K562 (cell line): Measurements from ENCODE around the gene SCFD2. TPM values are rescaled to one million over a fixed set of nuclear protein-coding genes. Genes with fewer than 3 reads are reported as not detected.

Experiments used
- ATAC-seq: fragments of 200-7000 bp; cut with Tn5 transposase; 3 replicates; pipeline ENCODE4 v1.9.1; 2020; ENCODE audit warnings: moderate library complexity
- BruUV-seq: library from RNA; stranded (reverse); fragments of 400-500 nt; replicated peaks from 2 replicates; lab custom pipeline; 2021; lab: Mats Ljungman, UMichigan
- CTCF ChIA-PET: fragments of 300-600 bp; formaldehyde crosslinking; extraction: SDS; loops from one replicate; lab custom pipeline; 2021; ENCODE audit warnings: low intra/inter-chr PET ratio; lab: Yijun Ruan, JAX
- POLR2A ChIA-PET: fragments of 300-600, 350-650 bp; sonication (Branson Sonifier 250); formaldehyde crosslinking; extraction: SDS; loops from one replicate; lab custom pipeline; 2021; ENCODE audit warnings: antibody characterized with exemption, inconsistent platforms; lab: Yijun Ruan, JAX
- DNase-seq, 4 experiments: peaks; one replicate each; pipeline versions ENCODE4 v3.0.0 to v3.0.0-alpha.2; 2011 to 2018; ENCODE audit warnings: low spot score in 3 of 4, mixed read lengths in 3 of 4; ENCODE audit errors: extremely low read depth in 1 of 4
- FAIRE-seq: peaks from 2 replicates; lab custom pipeline; 2011; peaks lifted over from hg19 to GRCh38; lab: Jason Lieb, UNC
- H2AFZ ChIP-seq: 2 replicates; pipeline ENCODE4 v1.6.0; 2011; ENCODE audit warnings: low read depth, low read length, control low read depth, inconsistent platforms
- H3K27ac ChIP-seq: fragments of 200-600 bp; 3 replicates; pipeline ENCODE4 v1.8.0; 2011; ENCODE audit warnings: low read depth, mild to moderate bottlenecking, control low read depth, inconsistent platforms, low read length, moderate library complexity, mixed read lengths; ENCODE audit errors: extremely low read depth
- H3K27me3 ChIP-seq, 2 experiments: fragments of 300-600 bp in 1 of 2; 2 replicates in 1 of 2; 3 replicates in 1 of 2; pipeline versions ENCODE4 v1.6.0 to v1.8.0; 2011; ENCODE audit warnings: inconsistent platforms in 2 of 2, low read length in 2 of 2, mild to moderate bottlenecking in 1 of 2, mixed read lengths in 1 of 2, moderate library complexity in 1 of 2; ENCODE audit not compliant: control insufficient read depth in 2 of 2, insufficient read depth in 2 of 2
- H3K36me3 ChIP-seq: fragments of 300-600 bp; 3 replicates; pipeline ENCODE4 v1.8.0; 2011; ENCODE audit warnings: mild to moderate bottlenecking, low read length, inconsistent platforms; ENCODE audit not compliant: control insufficient read depth, insufficient read depth
- H3K4me1 ChIP-seq, 2 experiments: fragments of 200-600 bp in 1 of 2; replicated peaks in 1 of 2; 2 replicates in 1 of 2; 3 replicates in 1 of 2; pipeline versions ENCODE4 v1.5.1 to v1.8.0; 2011; ENCODE audit warnings: inconsistent platforms in 2 of 2, low read length in 2 of 2, mild to moderate bottlenecking in 1 of 2, mixed read lengths in 1 of 2, moderate library complexity in 1 of 2; ENCODE audit not compliant: control insufficient read depth in 2 of 2, insufficient read depth in 2 of 2
- H3K4me2 ChIP-seq: 2 replicates; pipeline ENCODE4 v1.6.1; 2011; ENCODE audit warnings: low read length, control low read depth, inconsistent platforms, mixed read lengths; ENCODE audit not compliant: insufficient read depth
- H3K4me3 ChIP-seq: fragments of 200-600 bp; sonication (generic), shearing (Covaris generic); 2 replicates; pipeline ENCODE4 v1.5.1; 2016; ENCODE audit warnings: control low read depth, inconsistent platforms
- H3K79me2 ChIP-seq: fragments of 200-600 bp; 3 replicates; pipeline ENCODE4 v1.8.0; 2011; ENCODE audit warnings: low read length, inconsistent platforms; ENCODE audit not compliant: control insufficient read depth, insufficient read depth
- H3K9ac ChIP-seq, 2 experiments: 2 replicates each; pipeline versions ENCODE4 v1.6.0 to v1.6.1; 2011; ENCODE audit warnings: low read depth in 2 of 2, low read length in 2 of 2, control low read depth in 1 of 2, inconsistent platforms in 1 of 2, mild to moderate bottlenecking in 1 of 2, mixed read lengths in 1 of 2; ENCODE audit not compliant: insufficient read depth in 1 of 2
- H3K9me1 ChIP-seq: one replicate; pipeline ENCODE4 v1.6.0; 2011; ENCODE audit warnings: inconsistent platforms, mild to moderate bottlenecking, low read length, moderate library complexity; ENCODE audit not compliant: control insufficient read depth, insufficient read depth
- H3K9me3 ChIP-seq: replicated peaks from 2 replicates; pipeline ENCODE4 v1.5.1; 2011; ENCODE audit warnings: low read depth, low read length, inconsistent platforms; ENCODE audit not compliant: control insufficient read depth, insufficient read depth
- H4K20me1 ChIP-seq: replicated peaks from 2 replicates; pipeline ENCODE4 v1.6.1; 2011; ENCODE audit warnings: low read length, inconsistent platforms, mixed read lengths; ENCODE audit not compliant: control insufficient read depth, insufficient read depth
- CBX8 ChIP-seq: fragments of 200-600 bp; sonication (generic); IDR thresholded peaks from 2 replicates; pipeline ENCODE4 v1.6.1; 2012; ENCODE audit warnings: borderline replicate concordance, mixed run types, low read depth, mild to moderate bottlenecking, moderate library complexity, mixed read lengths, low read length, control low read depth, inconsistent platforms; ENCODE audit not compliant: poor library complexity, severe bottlenecking; ENCODE audit errors: extremely low read depth
- FOS ChIP-seq: IDR thresholded peaks from 3 replicates; pipeline ENCODE4 v1.6.1; 2011; ENCODE audit not compliant: insufficient read length; ENCODE audit errors: extremely low read depth
- MAZ ChIP-seq, 2 experiments: fragments of 450-650 bp in 1 of 2; sonication (generic) in 1 of 2; formaldehyde crosslinking; IDR thresholded peaks in 1 of 2; conservative IDR thresholded peaks in 1 of 2; 2 replicates each; pipeline versions ENCODE4 v1.4.0 to v1.5.0; 2020; ENCODE audit warnings: mild to moderate bottlenecking in 1 of 2, missing genetic modification reagents in 1 of 2
- MCM3 ChIP-seq: fragments of 450-650 bp; IDR thresholded peaks from 2 replicates; pipeline ENCODE4 v1.6.1; 2016
- NR2F6 ChIP-seq: fragments of 450-650 bp; formaldehyde crosslinking; IDR thresholded peaks from 2 replicates; pipeline ENCODE4 v1.4.0; 2020; ENCODE audit warnings: mild to moderate bottlenecking
- SAP30 ChIP-seq: fragments of 200-600 bp; sonication (generic); IDR thresholded peaks from 2 replicates; pipeline ENCODE4 v1.6.1; 2012; ENCODE audit warnings: borderline replicate concordance, low read depth, mild to moderate bottlenecking, moderate library complexity, low read length, control low read depth, inconsistent platforms; ENCODE audit not compliant: insufficient read depth, poor library complexity, severe bottlenecking
- SMARCA5 ChIP-seq: fragments of 450-650 bp; IDR thresholded peaks from 2 replicates; pipeline ENCODE4 v1.6.1; 2016
- STAT5A ChIP-seq: IDR thresholded peaks from 2 replicates; pipeline ENCODE4 v1.6.1; 2012; ENCODE audit warnings: low read length, inconsistent platforms, borderline replicate concordance
- TAL1 ChIP-seq: fragments of 450-650 bp; IDR thresholded peaks from 2 replicates; pipeline ENCODE4 v1.6.1; 2016; ENCODE audit warnings: mild to moderate bottlenecking
- YY1 ChIP-seq, 3 experiments: IDR thresholded peaks; 2 replicates each; pipeline ENCODE4 v1.6.1; 2011; ENCODE audit warnings: low read length in 2 of 3, mild to moderate bottlenecking in 2 of 3, moderate library complexity in 2 of 3, borderline replicate concordance in 1 of 3, control low read depth in 1 of 3, low read depth in 1 of 3; ENCODE audit not compliant: insufficient read depth in 3 of 3, insufficient replicate concordance in 2 of 3, control insufficient read depth in 1 of 3, insufficient read length in 1 of 3; ENCODE audit errors: extremely low read depth in 1 of 3
- ZBTB7A ChIP-seq: IDR thresholded peaks from 2 replicates; pipeline ENCODE4 v1.6.1; 2011; ENCODE audit warnings: low read depth, mild to moderate bottlenecking, low read length, moderate library complexity, borderline replicate concordance; ENCODE audit not compliant: control insufficient read depth
- ZNF324 ChIP-seq: fragments of 250-450 bp; sonication (Bioruptor Pico); IDR thresholded peaks from 2 replicates; pipeline ENCODE4 v1.4.0; 2020; ENCODE audit warnings: mild to moderate bottlenecking
- ZNF589 ChIP-seq: fragments of 200-800 bp; sonication (Bioruptor generic); IDR thresholded peaks from 2 replicates; pipeline ENCODE4 v1.6.1; 2016; ENCODE audit warnings: low read depth, missing genetic modification characterization, missing compliant biosample characterization
- ZSCAN32 ChIP-seq: fragments of 450-650 bp; formaldehyde crosslinking; IDR thresholded peaks from 2 replicates; pipeline ENCODE4 v1.4.0; 2020; ENCODE audit warnings: mild to moderate bottlenecking, moderate library complexity
- WGBS: fragments of 100-300 bp; shearing (Covaris generic); methylation state at CpG from one replicate; pipeline ENCODE4 v1.1.6; 2016; ENCODE audit warnings: low coverage, mixed read lengths; ENCODE audit not compliant: insufficient coverage; ENCODE audit errors: missing lambda C conversion rate; 5-methylcytosine and 5-hydroxymethylcytosine counted together
- in situ Hi-C: fragments of 300-500 bp; cut with MboI; formaldehyde crosslinking; loops from 4 replicates; pipeline ENCODE4 v1.15.0; 2018; ENCODE audit warnings: inconsistent platforms, mixed read lengths
- intact Hi-C: fragments of 100-400 bp; cut with micrococcal nuclease; formaldehyde crosslinking; loops from 2 replicates; pipeline ENCODE4 v1.14.2; 2022
- polyA plus RNA-seq, 8 experiments: library from polyadenylated mRNA; depleted of rRNA in 4 of 8; stranded (reverse) in 5 of 8; unstranded in 3 of 8; fragments of >200 nt; fragmentation: Nextera tagmentation in 2 of 8; fragmentation: Illumina TruSeq in 1 of 8; extraction: Ambion mirVana in 2 of 8; extraction: Trizol in 1 of 8; gene quantifications; 2 replicates each; pipeline versions ENCODE4 v1.2.1 to v1.2.3, GENCODE V29; 2011 to 2014; ENCODE audit warnings: inconsistent platforms in 1 of 8, missing spikeins in 1 of 8
- total RNA-seq, 7 experiments: library from RNA; depleted of rRNA in 6 of 7; stranded (reverse); fragments of >200 nt in 6 of 7; fragmentation: Illumina TruSeq in 2 of 7; extraction: Trizol in 2 of 7; gene quantifications; 2 replicates each; pipeline versions ENCODE4 v1.2.1 to v1.2.3, GENCODE V29; 2011 to 2021; ENCODE audit warnings: low replicate concordance in 1 of 7
- TF ChIP-seq, protein P1 (sequence below): sonication (generic); formaldehyde crosslinking; IDR thresholded peaks from 2 replicates; pipeline ENCODE4 v1.8.1; 2023; ENCODE audit warnings: mild to moderate bottlenecking, missing genetic modification reagents, moderate library complexity
- TF ChIP-seq, protein P2 (sequence below): conservative IDR thresholded peaks from 2 replicates; pipeline ENCODE4 v1.6.1; 2011; ENCODE audit warnings: low read depth, mild to moderate bottlenecking, low read length; ENCODE audit not compliant: control insufficient read depth
- TF ChIP-seq, protein P3 (sequence below): sonication (generic); formaldehyde crosslinking; IDR thresholded peaks from 2 replicates; pipeline ENCODE4 v1.9.0; 2022; ENCODE audit warnings: mild to moderate bottlenecking, missing genetic modification reagents

Gene SCFD2
- total and polyA plus RNA-seq, 9 of the 15 experiments (the other 6 are each of a cell fraction or from before 2014, with no cell fraction given): 5.7 to 30.3 (median 22.8) TPM

DNA sequence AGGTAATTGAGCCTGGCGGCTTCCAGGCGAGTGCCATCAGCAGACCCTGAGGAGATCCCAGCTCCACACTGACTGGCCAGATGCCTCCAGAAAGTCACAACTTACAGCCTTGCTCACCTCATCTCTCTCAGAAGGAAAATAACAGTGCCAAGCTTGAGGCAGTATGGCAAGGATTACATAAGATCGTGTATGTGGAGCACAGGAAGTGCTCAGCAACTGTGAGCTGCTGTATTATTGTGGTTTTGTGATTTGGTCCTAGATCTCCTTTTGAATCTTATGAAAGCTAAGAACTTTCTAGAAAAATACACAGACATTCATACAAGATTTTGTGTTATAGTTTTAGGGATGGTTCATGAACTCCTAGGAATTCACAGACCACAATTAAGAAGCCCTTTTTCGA is 489.8 kb downstream of the SCFD2 start (continued):
- no peak for TF ChIP-seq MAZ (CRISPR knock-in tag; conservative IDR thresholded peaks at IDR 0.05 in 1 of 2, IDR thresholded peaks at IDR 0.05 in 1 of 2)

- no peaks in the 10 kb centered on the region for H3K9me1 ChIP-seq
- H3K4me2 ChIP-seq: no peak overlapping the region
- ChIA-PET POLR2A (no interaction called here), CTCF (no interaction called here)
- no peak overlapping the region for H3K4me3 ChIP-seq
- no peak for FAIRE-seq
- H3K27me3 ChIP-seq: no peaks in the 10 kb centered on the region
- no peaks in the 10 kb centered on the region for H3K4me1 ChIP-seq
- H3K9ac ChIP-seq: no peak overlapping the region
- intact Hi-C loops (no loop called here), in situ Hi-C loops (no loop called here)
- H3K79me2 ChIP-seq: no peaks in the 10 kb centered on the region
- no peaks in the 10 kb centered on the region for H3K9me3 ChIP-seq
- H3K36me3 ChIP-seq: no peaks in the 10 kb centered on the region
- no peak overlapping the region for H2AFZ ChIP-seq
- H4K20me1 ChIP-seq: no peaks in the 10 kb centered on the region
- ATAC-seq: no peak
- TF ChIP-seq NR2F6 (CRISPR knock-in tag) (no peak), ZNF324 (CRISPR knock-in tag) (no peak), SMARCA5 (no peak), SAP30 (no peak), ZBTB7A (no peak), CBX8 (no peak), MCM3 (no peak), STAT5A (no peak), ZSCAN32 (CRISPR knock-in tag) (no peak), TAL1 (no peak), YY1 (IDR thresholded peaks at IDR 0.05; ENCODE audit: borderline replicate concordance in 1 of 3, control insufficient read depth in 1 of 3, extremely low read depth in 1 of 3, insufficient read depth in 3 of 3, insufficient read length in 1 of 3, insufficient replicate concordance in 2 of 3, low read depth in 1 of 3, low read length in 2 of 3) (no peak), FOS (no peak), ZNF589 (CRISPR knock-in tag) (no peak)
- TF ChIP-seq, protein P1, sequence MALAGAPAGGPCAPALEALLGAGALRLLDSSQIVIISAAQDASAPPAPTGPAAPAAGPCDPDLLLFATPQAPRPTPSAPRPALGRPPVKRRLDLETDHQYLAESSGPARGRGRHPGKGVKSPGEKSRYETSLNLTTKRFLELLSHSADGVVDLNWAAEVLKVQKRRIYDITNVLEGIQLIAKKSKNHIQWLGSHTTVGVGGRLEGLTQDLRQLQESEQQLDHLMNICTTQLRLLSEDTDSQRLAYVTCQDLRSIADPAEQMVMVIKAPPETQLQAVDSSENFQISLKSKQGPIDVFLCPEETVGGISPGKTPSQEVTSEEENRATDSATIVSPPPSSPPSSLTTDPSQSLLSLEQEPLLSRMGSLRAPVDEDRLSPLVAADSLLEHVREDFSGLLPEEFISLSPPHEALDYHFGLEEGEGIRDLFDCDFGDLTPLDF (CRISPR knock-in tag): no peak
- TF ChIP-seq, protein P2, sequence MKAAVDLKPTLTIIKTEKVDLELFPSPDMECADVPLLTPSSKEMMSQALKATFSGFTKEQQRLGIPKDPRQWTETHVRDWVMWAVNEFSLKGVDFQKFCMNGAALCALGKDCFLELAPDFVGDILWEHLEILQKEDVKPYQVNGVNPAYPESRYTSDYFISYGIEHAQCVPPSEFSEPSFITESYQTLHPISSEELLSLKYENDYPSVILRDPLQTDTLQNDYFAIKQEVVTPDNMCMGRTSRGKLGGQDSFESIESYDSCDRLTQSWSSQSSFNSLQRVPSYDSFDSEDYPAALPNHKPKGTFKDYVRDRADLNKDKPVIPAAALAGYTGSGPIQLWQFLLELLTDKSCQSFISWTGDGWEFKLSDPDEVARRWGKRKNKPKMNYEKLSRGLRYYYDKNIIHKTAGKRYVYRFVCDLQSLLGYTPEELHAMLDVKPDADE: no peak
- TF ChIP-seq, protein P3, sequence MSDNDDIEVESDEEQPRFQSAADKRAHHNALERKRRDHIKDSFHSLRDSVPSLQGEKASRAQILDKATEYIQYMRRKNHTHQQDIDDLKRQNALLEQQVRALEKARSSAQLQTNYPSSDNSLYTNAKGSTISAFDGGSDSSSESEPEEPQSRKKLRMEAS (CRISPR knock-in tag): no peak
- no peak overlapping the region for H3K27ac ChIP-seq
- BruUV-seq: no TSS peak
- DNase-seq: no peak
- 75% methylated on average over 5 of the region's 5 CpGs for WGBS
Observed at GRCh38 chr4:52874948-52875347, 490.9 kb downstream of the SCFD2 start.
